ENCODE data around the gene ARHGAP15. TPM values are rescaled to one million over a fixed set of nuclear protein-coding genes. Genes with fewer than 3 reads are reported as not detected.

Gene ARHGAP15
- total RNA-seq, 1 experiment from 2014 or later, result not detected

GRCh38 chr2:143169105-143169504 lies 39.9 kb downstream of the ARHGAP15 start:
- DNase-seq (ENCODE audit: low read depth), result no peak

- DNase-seq (ENCODE audit: low read depth), result peak; percentile 27
These were observed 42.6 kb downstream of the ARHGAP15 start for GRCh38 chr2:143171817-143172216.

- DNase-seq (ENCODE audit: low read depth), result no peak
These were observed 46.2 kb downstream of the ARHGAP15 start for GRCh38 chr2:143175438-143175837.

- DNase-seq (ENCODE audit: low read depth), result no peak
These were observed 47.4 kb downstream of the ARHGAP15 start for GRCh38 chr2:143176606-143177005.

- DNase-seq (ENCODE audit: low read depth), result no peak
These were observed 48.0 kb downstream of the ARHGAP15 start for GRCh38 chr2:143177096-143177786.

- DNase-seq (ENCODE audit: low read depth), result no peak
These were observed 52.3 kb downstream of the ARHGAP15 start for GRCh38 chr2:143181494-143181893.

GRCh38 chr2:143182649-143183048 lies 53.4 kb downstream of the ARHGAP15 start:
- DNase-seq (ENCODE audit: low read depth), result no peak

GRCh38 chr2:143183804-143184463 lies 54.7 kb downstream of the ARHGAP15 start:
- DNase-seq (ENCODE audit: low read depth), result no peak

- DNase-seq (ENCODE audit: low read depth), result no peak
These were observed 57.7 kb downstream of the ARHGAP15 start for GRCh38 chr2:143186876-143187275.

GRCh38 chr2:143190431-143190830 lies 61.2 kb downstream of the ARHGAP15 start:
- no peak for DNase-seq (ENCODE audit: low read depth)

- DNase-seq (ENCODE audit: low read depth), result no peak
These were observed 62.9 kb downstream of the ARHGAP15 start for GRCh38 chr2:143192106-143192505.

GRCh38 chr2:143192716-143193115 lies 63.5 kb downstream of the ARHGAP15 start:
- DNase-seq (ENCODE audit: low read depth), result no peak

- DNase-seq (ENCODE audit: low read depth), result no peak
These were observed 63.9 kb downstream of the ARHGAP15 start for GRCh38 chr2:143193121-143193520.

GRCh38 chr2:143195511-143195910 lies 66.3 kb downstream of the ARHGAP15 start:
- no peak for DNase-seq (ENCODE audit: low read depth)

GRCh38 chr2:143204062-143204461 lies 74.8 kb downstream of the ARHGAP15 start:
- no peak for DNase-seq (ENCODE audit: low read depth)

GRCh38 chr2:143205106-143205764 lies 76.0 kb downstream of the ARHGAP15 start:
- peak; percentile 23 for DNase-seq (ENCODE audit: low read depth)

GRCh38 chr2:143209570-143210445 lies 80.6 kb downstream of the ARHGAP15 start:
- no peak for DNase-seq (ENCODE audit: low read depth)

GRCh38 chr2:143210446-143210819 lies 81.2 kb downstream of the ARHGAP15 start:
- no peak for DNase-seq (ENCODE audit: low read depth)

- no peak for DNase-seq (ENCODE audit: low read depth)
These were observed 88.4 kb downstream of the ARHGAP15 start for GRCh38 chr2:143217512-143218115.

- no peak for DNase-seq (ENCODE audit: low read depth)
These were observed 89.4 kb downstream of the ARHGAP15 start for GRCh38 chr2:143218621-143219020.

- no peak for DNase-seq (ENCODE audit: low read depth)
These were observed 90.0 kb downstream of the ARHGAP15 start for GRCh38 chr2:143219266-143219665.
